MM.1S (cell line): ENCODE results near the gene NCOR2.

Experiments
- DNase-seq: peaks from one replicate; pipeline ENCODE4 v3.0.0-alpha.2; 2015
- H2AFZ ChIP-seq: fragments of 300-600 bp; sonication (generic); 2 replicates; pipeline ENCODE4 v1.6.0; 2016; ENCODE audit warnings: antibody characterized with exemption, low read length
- H3F3A ChIP-seq: fragments of 300-600 bp; sonication (generic); 2 replicates; pipeline ENCODE4 v1.6.1; 2016; ENCODE audit warnings: mild to moderate bottlenecking, antibody characterized with exemption, low read length, moderate library complexity, mixed read lengths; ENCODE audit not compliant: insufficient read depth
- H3K27ac ChIP-seq: fragments of 300-600 bp; sonication (generic); 2 replicates; pipeline ENCODE4 v1.5.1; 2016; ENCODE audit warnings: mild to moderate bottlenecking, low read length
- H3K27me3 ChIP-seq: fragments of 300-600 bp; sonication (generic); replicated peaks from 2 replicates; pipeline ENCODE4 v1.6.0; 2016; ENCODE audit warnings: low read length; ENCODE audit not compliant: insufficient read depth
- H3K36me3 ChIP-seq: fragments of 300-600 bp; sonication (generic); replicated peaks from 2 replicates; pipeline ENCODE4 v1.6.1; 2016; ENCODE audit warnings: mild to moderate bottlenecking, low read length, mixed read lengths; ENCODE audit not compliant: insufficient read depth
- H3K4me1 ChIP-seq: fragments of 300-600 bp; sonication (generic); 2 replicates; pipeline ENCODE4 v1.6.1; 2016; ENCODE audit warnings: low read length, mixed read lengths
- H3K4me2 ChIP-seq: fragments of 300-600 bp; sonication (generic); 2 replicates; pipeline ENCODE4 v1.6.0; 2016; ENCODE audit warnings: low read depth, low read length
- H3K4me3 ChIP-seq: fragments of 300-600 bp; sonication (generic); 2 replicates; pipeline ENCODE4 v1.5.1; 2016; ENCODE audit warnings: low read length, mixed read lengths
- H3K79me2 ChIP-seq: fragments of 300-600 bp; sonication (generic); 2 replicates; pipeline ENCODE4 v1.6.1; 2016; ENCODE audit warnings: mixed run types, low read length, mixed read lengths
- H3K9ac ChIP-seq: fragments of 300-600 bp; sonication (generic); 2 replicates; pipeline ENCODE4 v1.6.1; 2016; ENCODE audit warnings: low read length, mixed read lengths
- H3K9me2 ChIP-seq: fragments of 300-600 bp; sonication (generic); replicated peaks from 2 replicates; pipeline ENCODE4 v1.6.1; 2016; ENCODE audit warnings: mild to moderate bottlenecking, low read length, mixed read lengths; ENCODE audit not compliant: insufficient read depth
- H3K9me3 ChIP-seq: fragments of 300-600 bp; sonication (generic); replicated peaks from 2 replicates; pipeline ENCODE4 v1.6.1; 2016; ENCODE audit warnings: mild to moderate bottlenecking, low read length, mixed read lengths; ENCODE audit not compliant: insufficient read depth
- H4K20me1 ChIP-seq: fragments of 300-600 bp; sonication (generic); 2 replicates; pipeline ENCODE4 v1.6.1; 2016; ENCODE audit warnings: mild to moderate bottlenecking, low read length, moderate library complexity, mixed read lengths; ENCODE audit not compliant: insufficient read depth
- CTCF ChIP-seq: fragments of 300-600 bp; sonication (generic); IDR thresholded peaks from 2 replicates; pipeline ENCODE4 v1.5.1; 2016; ENCODE audit warnings: antibody characterized with exemption, low read length, mixed read lengths
- EZH2 ChIP-seq: fragments of 300-600 bp; sonication (generic); optimal IDR thresholded peaks from 2 replicates; pipeline ENCODE3; 2017; ENCODE audit warnings: low read depth, mild to moderate bottlenecking, antibody characterized with exemption, low read length, mixed read lengths
- EZH2phosphoT487 ChIP-seq: fragments of 300-600 bp; sonication (generic); IDR thresholded peaks from 2 replicates; pipeline ENCODE4 v1.6.1; 2018; ENCODE audit warnings: antibody characterized with exemption, low read length

The NCOR2 gene

GRCh38 chr12:124531906-124532305 lies 35.5 kb downstream of the NCOR2 start:
- Histone ChIP-seq H3K4me3 (no peak overlapping the region), H3K9me2 (no peaks in the 10 kb centered on the region), H3F3A (no peaks in the 10 kb centered on the region), H3K9ac (no peak overlapping the region), H4K20me1 (no peaks in the 10 kb centered on the region), H3K4me2 (no peak overlapping the region), H3K4me1 (no peaks in the 10 kb centered on the region), H3K79me2 (peaks cover 83% of the 10 kb centered on the region), H3K9me3 (no peaks in the 10 kb centered on the region), H3K27ac (no peak overlapping the region), H3K27me3 (no peaks in the 10 kb centered on the region), H2AFZ (no peak overlapping the region), H3K36me3 (no peaks in the 10 kb centered on the region)
- no peak for DNase-seq
- no peak for TF ChIP-seq EZH2phosphoT487
- no peak for TF ChIP-seq EZH2
- TF ChIP-seq CTCF: no peak

GRCh38 chr12:124531281-124531745 lies 36.1 kb downstream of the NCOR2 start:
- H3K36me3 ChIP-seq: no peaks in the 10 kb centered on the region
- H3K4me3 ChIP-seq: no peak overlapping the region
- H3K4me1 ChIP-seq: no peaks in the 10 kb centered on the region
- H4K20me1 ChIP-seq: no peaks in the 10 kb centered on the region
- no peak overlapping the region for H2AFZ ChIP-seq
- H3K27me3 ChIP-seq: no peaks in the 10 kb centered on the region
- TF ChIP-seq EZH2phosphoT487 (no peak), EZH2 (no peak), CTCF (no peak)
- no peaks in the 10 kb centered on the region for H3K9me3 ChIP-seq
- no peaks in the 10 kb centered on the region for H3F3A ChIP-seq
- no peaks in the 10 kb centered on the region for H3K9me2 ChIP-seq
- H3K27ac ChIP-seq: no peak overlapping the region
- peaks cover 83% of the 10 kb centered on the region for H3K79me2 ChIP-seq
- DNase-seq: no peak
- no peak overlapping the region for H3K9ac ChIP-seq
- no peak overlapping the region for H3K4me2 ChIP-seq

- DNase-seq: no peak
- H3K79me2 ChIP-seq: peaks cover 83% of the 10 kb centered on the region
- no peaks in the 10 kb centered on the region for H3K9me2 ChIP-seq
- no peaks in the 10 kb centered on the region for H3K9me3 ChIP-seq
- no peak overlapping the region for H2AFZ ChIP-seq
- H4K20me1 ChIP-seq: no peaks in the 10 kb centered on the region
- H3K9ac ChIP-seq: no peak overlapping the region
- H3F3A ChIP-seq: no peaks in the 10 kb centered on the region
- no peak overlapping the region for H3K4me2 ChIP-seq
- no peaks in the 10 kb centered on the region for H3K36me3 ChIP-seq
- no peaks in the 10 kb centered on the region for H3K27me3 ChIP-seq
- no peak overlapping the region for H3K27ac ChIP-seq
- TF ChIP-seq EZH2: no peak
- TF ChIP-seq CTCF: no peak
- no peak for TF ChIP-seq EZH2phosphoT487
- no peak overlapping the region for H3K4me3 ChIP-seq
- H3K4me1 ChIP-seq: no peaks in the 10 kb centered on the region
Observed at GRCh38 chr12:124530637-124531263, 36.7 kb downstream of the NCOR2 start.
